Measurements from ENCODE around the gene AVL9.

The AVL9 gene

DNA sequence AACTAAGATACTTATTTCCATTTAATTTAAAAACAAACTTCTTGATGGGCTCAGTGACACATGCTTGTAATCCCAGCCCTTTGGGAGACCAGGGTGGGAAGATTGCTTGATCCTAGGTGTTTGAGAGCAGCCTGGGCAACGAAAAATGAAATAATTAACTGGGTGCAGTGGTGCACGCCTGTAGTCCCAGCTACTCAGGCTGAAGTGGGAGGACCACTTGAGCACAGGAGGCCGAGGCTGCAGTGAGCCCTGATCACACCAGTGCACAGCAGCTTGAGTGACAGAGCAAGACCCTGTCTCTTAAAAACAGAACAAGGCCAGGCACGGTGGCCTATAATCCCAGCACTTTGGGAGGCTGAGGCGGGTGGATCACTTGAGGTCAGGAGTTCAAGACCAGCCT lies 37.4 kb downstream of the AVL9 start:
- Histone ChIP-seq H3K27me3 (ENCODE audit: control insufficient read depth in 1 of 2, insufficient read depth in 2 of 2, low read length in 2 of 2) (no peaks in the 10 kb centered on the region), H3K9me3 (ENCODE audit: control insufficient read depth in 1 of 2, low read length in 2 of 2) (no peaks in the 10 kb centered on the region), H3K4me1 (ENCODE audit: control insufficient read depth in 1 of 2, insufficient read depth in 2 of 2, low read length in 2 of 2) (no peaks in the 10 kb centered on the region), H3K4me3 (ENCODE audit: low read depth in 1 of 2, low read length in 2 of 2) (no peak overlapping the region), H3K27ac (ENCODE audit: low read depth, low read length) (no peak overlapping the region), H3K36me3 (ENCODE audit: control insufficient read depth in 1 of 2, insufficient read depth in 2 of 2, low read length in 2 of 2) (peaks cover 0 to 7% of the 10 kb centered on the region in 2 donors), H3K9ac (ENCODE audit: low read depth in 1 of 2, low read length in 2 of 2) (no peak overlapping the region)

GRCh38 chr7:32533276-32534029 lies 38.2 kb downstream of the AVL9 start:
- no peak overlapping the region for H3K9ac ChIP-seq (ENCODE audit: low read depth in 1 of 2, low read length in 2 of 2)
- no peak overlapping the region for H3K4me3 ChIP-seq (ENCODE audit: low read depth in 1 of 2, low read length in 2 of 2)
- no peak overlapping the region for H3K27ac ChIP-seq (ENCODE audit: low read depth, low read length)
- H3K27me3 ChIP-seq (ENCODE audit: control insufficient read depth in 1 of 2, insufficient read depth in 2 of 2, low read length in 2 of 2): no peaks in the 10 kb centered on the region
- H3K36me3 ChIP-seq (ENCODE audit: control insufficient read depth in 1 of 2, insufficient read depth in 2 of 2, low read length in 2 of 2): peaks cover 0 to 7% of the 10 kb centered on the region in 2 donors
- H3K9me3 ChIP-seq (ENCODE audit: control insufficient read depth in 1 of 2, low read length in 2 of 2): no peaks in the 10 kb centered on the region
- H3K4me1 ChIP-seq (ENCODE audit: control insufficient read depth in 1 of 2, insufficient read depth in 2 of 2, low read length in 2 of 2): no peaks in the 10 kb centered on the region

DNA sequence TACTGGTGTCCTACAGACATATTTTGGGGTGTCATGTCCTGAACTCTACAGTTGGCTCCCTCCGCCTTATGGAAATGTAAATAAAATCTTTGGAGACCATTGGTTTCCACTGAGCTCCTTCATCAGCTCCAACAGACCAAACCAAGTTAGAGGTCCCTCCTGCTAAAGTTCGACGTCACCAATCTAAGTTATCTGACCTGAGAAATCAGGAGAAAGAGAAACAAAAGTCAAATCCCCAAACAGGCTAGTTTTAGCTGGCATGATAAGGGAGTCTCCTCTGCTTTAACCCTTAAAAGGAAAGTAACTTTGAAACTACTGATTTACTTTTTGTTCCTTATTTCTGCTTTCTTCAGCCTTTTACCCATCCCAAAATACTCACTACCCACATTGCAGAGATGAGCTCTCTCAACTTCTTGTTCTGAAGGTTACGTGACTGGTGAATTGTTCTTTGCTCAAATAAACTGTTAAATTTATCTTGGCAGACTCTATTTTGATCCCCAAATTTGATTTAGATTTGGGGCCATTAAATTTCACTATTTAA lies 39.9 kb downstream of the AVL9 start:
- no peak overlapping the region for H3K27ac ChIP-seq (ENCODE audit: low read depth, low read length)
- peaks cover 0 to 7% of the 10 kb centered on the region in 2 donors for H3K36me3 ChIP-seq (ENCODE audit: control insufficient read depth in 1 of 2, insufficient read depth in 2 of 2, low read length in 2 of 2)
- H3K9ac ChIP-seq (ENCODE audit: low read depth in 1 of 2, low read length in 2 of 2): no peak overlapping the region
- H3K4me1 ChIP-seq (ENCODE audit: control insufficient read depth in 1 of 2, insufficient read depth in 2 of 2, low read length in 2 of 2): no peaks in the 10 kb centered on the region
- H3K9me3 ChIP-seq (ENCODE audit: control insufficient read depth in 1 of 2, low read length in 2 of 2): no peaks in the 10 kb centered on the region
- H3K27me3 ChIP-seq (ENCODE audit: control insufficient read depth in 1 of 2, insufficient read depth in 2 of 2, low read length in 2 of 2): no peaks in the 10 kb centered on the region
- H3K4me3 ChIP-seq (ENCODE audit: low read depth in 1 of 2, low read length in 2 of 2): no peak overlapping the region

GRCh38 chr7:32536016-32536415 lies 40.7 kb downstream of the AVL9 start:
- no peak overlapping the region for H3K9ac ChIP-seq (ENCODE audit: low read depth in 1 of 2, low read length in 2 of 2)
- no peak overlapping the region for H3K4me3 ChIP-seq (ENCODE audit: low read depth in 1 of 2, low read length in 2 of 2)
- no peak overlapping the region for H3K27ac ChIP-seq (ENCODE audit: low read depth, low read length)
- H3K4me1 ChIP-seq (ENCODE audit: control insufficient read depth in 1 of 2, insufficient read depth in 2 of 2, low read length in 2 of 2): no peaks in the 10 kb centered on the region
- no peaks in the 10 kb centered on the region for H3K9me3 ChIP-seq (ENCODE audit: control insufficient read depth in 1 of 2, low read length in 2 of 2)
- H3K36me3 ChIP-seq (ENCODE audit: control insufficient read depth in 1 of 2, insufficient read depth in 2 of 2, low read length in 2 of 2): peaks cover 0 to 7% of the 10 kb centered on the region in 2 donors
- no peaks in the 10 kb centered on the region for H3K27me3 ChIP-seq (ENCODE audit: control insufficient read depth in 1 of 2, insufficient read depth in 2 of 2, low read length in 2 of 2)

- Histone ChIP-seq H3K27ac (ENCODE audit: low read depth, low read length) (no peak overlapping the region), H3K4me3 (ENCODE audit: low read depth in 1 of 2, low read length in 2 of 2) (no peak overlapping the region), H3K36me3 (ENCODE audit: control insufficient read depth in 1 of 2, insufficient read depth in 2 of 2, low read length in 2 of 2) (peaks cover 0 to 4% of the 10 kb centered on the region in 2 donors), H3K9me3 (ENCODE audit: control insufficient read depth in 1 of 2, low read length in 2 of 2) (no peaks in the 10 kb centered on the region), H3K27me3 (ENCODE audit: control insufficient read depth in 1 of 2, insufficient read depth in 2 of 2, low read length in 2 of 2) (no peaks in the 10 kb centered on the region), H3K4me1 (ENCODE audit: control insufficient read depth in 1 of 2, insufficient read depth in 2 of 2, low read length in 2 of 2) (no peaks in the 10 kb centered on the region), H3K9ac (ENCODE audit: low read depth in 1 of 2, low read length in 2 of 2) (no peak overlapping the region)
Observed at GRCh38 chr7:32536585-32536984, 41.3 kb downstream of the AVL9 start.

DNA sequence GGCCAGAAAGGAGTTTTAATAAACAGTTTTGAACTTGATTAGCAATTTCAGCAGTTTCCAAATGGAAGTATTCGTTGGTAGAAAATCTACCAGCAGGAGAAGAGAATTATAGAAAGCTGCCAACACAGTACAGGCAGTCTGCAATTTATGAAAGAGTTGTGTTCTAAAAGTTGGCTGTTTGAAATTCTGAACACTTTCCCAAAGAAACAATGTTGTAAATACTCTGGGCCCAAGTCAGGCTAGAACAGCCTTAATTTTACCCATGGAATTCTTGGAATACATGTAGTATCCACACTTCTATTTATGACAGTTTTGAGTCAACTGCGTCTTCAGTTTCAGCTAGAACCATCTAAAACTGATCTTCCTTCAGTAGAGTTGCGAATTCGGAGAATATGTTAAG lies 42.5 kb downstream of the AVL9 start:
- H3K27ac ChIP-seq (ENCODE audit: low read depth, low read length): no peak overlapping the region
- no peaks in the 10 kb centered on the region for H3K4me1 ChIP-seq (ENCODE audit: control insufficient read depth in 1 of 2, insufficient read depth in 2 of 2, low read length in 2 of 2)
- H3K36me3 ChIP-seq (ENCODE audit: control insufficient read depth in 1 of 2, insufficient read depth in 2 of 2, low read length in 2 of 2): no peaks in the 10 kb centered on the region
- no peaks in the 10 kb centered on the region for H3K9me3 ChIP-seq (ENCODE audit: control insufficient read depth in 1 of 2, low read length in 2 of 2)
- no peaks in the 10 kb centered on the region for H3K27me3 ChIP-seq (ENCODE audit: control insufficient read depth in 1 of 2, insufficient read depth in 2 of 2, low read length in 2 of 2)
- H3K4me3 ChIP-seq (ENCODE audit: low read depth in 1 of 2, low read length in 2 of 2): no peak overlapping the region
- H3K9ac ChIP-seq (ENCODE audit: low read depth in 1 of 2, low read length in 2 of 2): no peak overlapping the region

GRCh38 chr7:32539366-32539765 lies 44.1 kb downstream of the AVL9 start:
- Histone ChIP-seq H3K9me3 (ENCODE audit: control insufficient read depth in 1 of 2, low read length in 2 of 2) (no peaks in the 10 kb centered on the region), H3K36me3 (ENCODE audit: control insufficient read depth in 1 of 2, insufficient read depth in 2 of 2, low read length in 2 of 2) (peaks cover 7 to 9% of the 10 kb centered on the region in 2 donors), H3K9ac (ENCODE audit: low read depth in 1 of 2, low read length in 2 of 2) (no peak overlapping the region), H3K27me3 (ENCODE audit: control insufficient read depth in 1 of 2, insufficient read depth in 2 of 2, low read length in 2 of 2) (no peaks in the 10 kb centered on the region), H3K4me3 (ENCODE audit: low read depth in 1 of 2, low read length in 2 of 2) (no peak overlapping the region), H3K4me1 (ENCODE audit: control insufficient read depth in 1 of 2, insufficient read depth in 2 of 2, low read length in 2 of 2) (peaks cover 0 to 7% of the 10 kb centered on the region in 2 donors), H3K27ac (ENCODE audit: low read depth, low read length) (no peak overlapping the region)

GRCh38 chr7:32539919-32540531 lies 44.7 kb downstream of the AVL9 start:
- Histone ChIP-seq H3K27me3 (ENCODE audit: control insufficient read depth in 1 of 2, insufficient read depth in 2 of 2, low read length in 2 of 2) (no peaks in the 10 kb centered on the region), H3K4me1 (ENCODE audit: control insufficient read depth in 1 of 2, insufficient read depth in 2 of 2, low read length in 2 of 2) (peaks cover 0 to 7% of the 10 kb centered on the region in 2 donors), H3K36me3 (ENCODE audit: control insufficient read depth in 1 of 2, insufficient read depth in 2 of 2, low read length in 2 of 2) (peaks cover 7 to 9% of the 10 kb centered on the region in 2 donors), H3K9me3 (ENCODE audit: control insufficient read depth in 1 of 2, low read length in 2 of 2) (no peaks in the 10 kb centered on the region), H3K9ac (ENCODE audit: low read depth in 1 of 2, low read length in 2 of 2) (no peak overlapping the region), H3K4me3 (ENCODE audit: low read depth in 1 of 2, low read length in 2 of 2) (no peak overlapping the region), H3K27ac (ENCODE audit: low read depth, low read length) (no peak overlapping the region)

- H3K27me3 ChIP-seq (ENCODE audit: control insufficient read depth in 1 of 2, insufficient read depth in 2 of 2, low read length in 2 of 2): no peaks in the 10 kb centered on the region
- no peak overlapping the region for H3K9ac ChIP-seq (ENCODE audit: low read depth in 1 of 2, low read length in 2 of 2)
- H3K4me1 ChIP-seq (ENCODE audit: control insufficient read depth in 1 of 2, insufficient read depth in 2 of 2, low read length in 2 of 2): peaks cover 0 to 7% of the 10 kb centered on the region in 2 donors
- H3K4me3 ChIP-seq (ENCODE audit: low read depth in 1 of 2, low read length in 2 of 2): no peak overlapping the region
- no peaks in the 10 kb centered on the region for H3K9me3 ChIP-seq (ENCODE audit: control insufficient read depth in 1 of 2, low read length in 2 of 2)
- H3K27ac ChIP-seq (ENCODE audit: low read depth, low read length): no peak overlapping the region
- H3K36me3 ChIP-seq (ENCODE audit: control insufficient read depth in 1 of 2, insufficient read depth in 2 of 2, low read length in 2 of 2): peaks cover 11 to 12% of the 10 kb centered on the region in 2 donors
Observed at GRCh38 chr7:32542595-32542994, 47.3 kb downstream of the AVL9 start.

- no peaks in the 10 kb centered on the region for H3K4me1 ChIP-seq (ENCODE audit: control insufficient read depth in 1 of 2, insufficient read depth in 2 of 2, low read length in 2 of 2)
- no peak overlapping the region for H3K9ac ChIP-seq (ENCODE audit: low read depth in 1 of 2, low read length in 2 of 2)
- no peaks in the 10 kb centered on the region for H3K9me3 ChIP-seq (ENCODE audit: control insufficient read depth in 1 of 2, low read length in 2 of 2)
- H3K27me3 ChIP-seq (ENCODE audit: control insufficient read depth in 1 of 2, insufficient read depth in 2 of 2, low read length in 2 of 2): no peaks in the 10 kb centered on the region
- H3K36me3 ChIP-seq (ENCODE audit: control insufficient read depth in 1 of 2, insufficient read depth in 2 of 2, low read length in 2 of 2): peaks cover 4 to 63% of the 10 kb centered on the region in 2 donors
- no peak overlapping the region for H3K4me3 ChIP-seq (ENCODE audit: low read depth in 1 of 2, low read length in 2 of 2)
- no peak overlapping the region for H3K27ac ChIP-seq (ENCODE audit: low read depth, low read length)
Observed at GRCh38 chr7:32559480-32559879, 64.2 kb downstream of the AVL9 start.

Measured in duodenal mucosa (tissue), 2 donors.